Measurements from ENCODE around the gene SHB. TPM values are rescaled to one million over a fixed set of nuclear protein-coding genes. Genes with fewer than 3 reads are reported as not detected.

SHB gene
- total RNA-seq, 2 donors from 2014 or later, result 53.2 to 54.8 TPM

DNA sequence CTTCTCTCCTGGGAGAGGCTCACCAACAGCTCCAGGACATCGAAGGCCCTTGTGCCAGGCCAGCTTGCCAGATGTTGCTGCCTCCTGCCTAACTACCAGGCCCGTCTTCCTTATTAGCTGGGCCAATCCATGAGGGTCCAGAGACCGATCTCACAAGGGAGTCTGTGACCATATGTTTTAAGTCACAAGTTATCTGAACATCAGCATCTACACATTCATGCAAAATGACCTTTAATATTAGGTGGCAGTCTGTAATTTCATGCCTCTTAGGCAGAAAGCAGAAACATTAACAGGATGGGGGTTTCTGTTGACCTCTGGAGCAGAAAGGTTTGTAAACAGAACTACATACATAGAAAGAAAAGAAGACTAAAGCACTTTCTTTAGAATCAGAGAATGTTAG, 90.0 kb downstream of the SHB start:
- Histone ChIP-seq H3K36me3 (no peaks in the 10 kb centered on the region), H3K9me3 (no peaks in the 10 kb centered on the region), H3K27ac (no peak overlapping the region), H3K4me1 (replicated peaks) (no peaks in the 10 kb centered on the region), H3K27me3 (replicated peaks; ENCODE audit: insufficient read depth) (no peaks in the 10 kb centered on the region), H3K4me3 (no peak overlapping the region)
- no peak for TF ChIP-seq CTCF (IDR thresholded peaks at IDR 0.05)
- no peak for TF ChIP-seq POLR2AphosphoS5 (IDR thresholded peaks at IDR 0.05)
- TF ChIP-seq POLR2A (IDR thresholded peaks at IDR 0.05), result no peak
- DNase-seq (ENCODE audit: low spot score), result no peak
- WGBS, result 68% methylated on average over 3 of the region's 3 CpGs
- intact Hi-C loops (cut with DNase I), result no loop called here

- no peak for TF ChIP-seq CTCF (IDR thresholded peaks at IDR 0.05)
- no peak for TF ChIP-seq POLR2A (IDR thresholded peaks at IDR 0.05)
- no peak for TF ChIP-seq POLR2AphosphoS5 (IDR thresholded peaks at IDR 0.05)
- no peaks in the 10 kb centered on the region for H3K27me3 ChIP-seq (replicated peaks; ENCODE audit: insufficient read depth)
- DNase-seq (ENCODE audit: low spot score), result no peak
- H3K4me1 ChIP-seq (replicated peaks), result no peaks in the 10 kb centered on the region
- H3K4me3 ChIP-seq, result no peak overlapping the region
- H3K27ac ChIP-seq, result no peak overlapping the region
- H3K9me3 ChIP-seq, result no peaks in the 10 kb centered on the region
- intact Hi-C loops (cut with DNase I), result no loop called here
- 67% methylated on average over 6 of the region's 6 CpGs for WGBS
- H3K36me3 ChIP-seq, result no peaks in the 10 kb centered on the region
Observed at GRCh38 chr9:37978481-37978864, 90.6 kb downstream of the SHB start.

DNA sequence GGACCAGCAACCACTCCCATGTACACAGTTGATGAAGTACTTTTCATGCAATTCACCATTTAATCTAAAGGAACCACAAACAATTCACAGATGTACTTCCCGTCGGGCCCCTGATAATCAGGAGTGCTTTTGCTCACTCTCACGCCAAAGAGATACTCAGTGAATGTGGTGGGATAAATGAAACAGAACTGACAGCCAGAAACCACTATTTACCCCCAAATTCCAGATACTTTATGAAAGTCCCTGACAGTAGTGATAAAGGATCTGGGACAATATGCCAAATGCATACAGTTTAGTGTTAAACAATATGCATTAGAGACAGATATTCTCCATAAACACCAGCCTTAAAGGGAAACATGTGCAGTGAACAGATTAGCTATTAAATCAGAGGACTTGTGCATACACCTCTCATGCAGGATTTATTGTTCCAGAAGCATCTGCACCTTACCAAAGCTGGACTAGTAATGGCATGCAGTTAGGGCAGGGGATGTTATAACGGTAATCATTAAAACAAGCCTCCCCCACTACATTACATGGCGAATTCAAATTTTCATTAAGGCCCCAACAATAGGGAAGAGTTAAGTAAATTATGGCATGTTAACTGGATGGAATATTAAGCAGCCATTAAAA, 91.1 kb downstream of the SHB start:
- Histone ChIP-seq H3K36me3 (no peaks in the 10 kb centered on the region), H3K4me3 (no peak overlapping the region), H3K4me1 (replicated peaks) (no peaks in the 10 kb centered on the region), H3K27ac (no peak overlapping the region), H3K27me3 (replicated peaks; ENCODE audit: insufficient read depth) (no peaks in the 10 kb centered on the region), H3K9me3 (no peaks in the 10 kb centered on the region)
- 56% methylated on average over 5 of the region's 5 CpGs for WGBS
- intact Hi-C loops (cut with DNase I), result no loop called here
- TF ChIP-seq CTCF (IDR thresholded peaks at IDR 0.05) (no peak), POLR2A (IDR thresholded peaks at IDR 0.05) (no peak), POLR2AphosphoS5 (IDR thresholded peaks at IDR 0.05) (no peak)
- no peak for DNase-seq (ENCODE audit: low spot score)

DNA sequence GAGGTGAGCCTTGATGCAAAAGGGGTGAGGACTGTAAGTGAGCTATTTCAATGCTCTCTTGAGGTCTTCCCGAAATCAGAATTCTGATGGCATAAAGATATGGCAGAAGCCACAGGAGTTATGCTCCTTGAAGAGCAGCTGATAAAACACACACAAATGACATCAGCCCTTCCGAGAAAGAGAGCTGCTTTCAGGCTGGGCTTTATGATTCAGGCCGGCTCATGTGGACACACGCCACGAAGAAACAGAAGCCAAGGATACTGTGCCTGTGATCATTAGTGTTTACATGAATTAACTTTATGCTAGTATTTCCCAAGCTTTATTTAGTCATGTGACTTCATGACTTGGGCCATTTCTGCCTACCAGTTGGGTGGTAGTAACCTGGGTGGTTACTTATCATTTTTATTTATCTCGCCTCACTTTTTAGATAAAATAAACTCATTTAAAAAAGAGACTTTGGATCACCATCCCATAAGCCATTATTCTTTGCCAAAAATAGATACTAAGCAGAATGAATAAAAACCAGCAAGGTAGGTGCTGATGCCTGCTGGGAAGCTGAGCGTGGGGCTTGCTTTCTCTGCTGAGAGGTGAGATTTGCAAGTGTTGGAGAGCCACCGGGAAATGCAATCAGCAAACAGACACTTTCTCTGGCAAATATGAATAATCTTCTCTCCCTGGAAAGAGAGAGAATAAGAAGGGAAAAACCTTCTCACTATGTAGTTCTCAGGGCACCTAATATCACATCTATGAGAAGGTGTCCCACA, 92.1 kb downstream of the SHB start:
- Histone ChIP-seq H3K9me3 (no peaks in the 10 kb centered on the region), H3K36me3 (no peaks in the 10 kb centered on the region), H3K27ac (peak overlapping the region; percentile 10 to 48), H3K4me1 (replicated peaks) (no peaks in the 10 kb centered on the region), H3K4me3 (no peak overlapping the region), H3K27me3 (replicated peaks; ENCODE audit: insufficient read depth) (no peaks in the 10 kb centered on the region)
- 29% methylated on average over 8 of the region's 8 CpGs for WGBS
- TF ChIP-seq POLR2AphosphoS5 (IDR thresholded peaks at IDR 0.05) (peak; percentile 87), POLR2A (IDR thresholded peaks at IDR 0.05) (no peak), CTCF (IDR thresholded peaks at IDR 0.05) (no peak)
- intact Hi-C loops (cut with DNase I), result no loop called here
- peak; percentile 81 for DNase-seq (ENCODE audit: low spot score)

GRCh38 chr9:37975639-37976038, 93.4 kb downstream of the SHB start:
- intact Hi-C loops (cut with DNase I), result no loop called here
- no peak overlapping the region for H3K4me3 ChIP-seq
- no peaks in the 10 kb centered on the region for H3K9me3 ChIP-seq
- no peaks in the 10 kb centered on the region for H3K4me1 ChIP-seq (replicated peaks)
- WGBS, result 92% methylated on average over 4 of the region's 4 CpGs
- H3K36me3 ChIP-seq, result no peaks in the 10 kb centered on the region
- peak overlapping the region in 1 of 2 donors; percentile 48 for H3K27ac ChIP-seq
- no peaks in the 10 kb centered on the region for H3K27me3 ChIP-seq (replicated peaks; ENCODE audit: insufficient read depth)
- no peak for DNase-seq (ENCODE audit: low spot score)
- no peak for TF ChIP-seq POLR2A (IDR thresholded peaks at IDR 0.05)
- no peak for TF ChIP-seq POLR2AphosphoS5 (IDR thresholded peaks at IDR 0.05)
- TF ChIP-seq CTCF (IDR thresholded peaks at IDR 0.05), result no peak

Measured in prostate gland (tissue), 2 donors.